ENCODE measurements around the gene SLC39A3. TPM values are rescaled to one million over a fixed set of nuclear protein-coding genes. Genes with fewer than 3 reads are reported as not detected.

SLC39A3 gene
- total and polyA plus RNA-seq, 2 experiments from 2014 or later: 36.1 to 44.3 TPM

- Histone ChIP-seq H3K4me2 (no peak overlapping the region), H3K4me3 (no peak overlapping the region), H3K36me3 (replicated peaks; ENCODE audit: insufficient read depth, low read depth) (no peaks in the 10 kb centered on the region), H2AFZ (no peak overlapping the region), H3K27me3 (peaks cover 16% of the 10 kb centered on the region), H3K79me2 (no peaks in the 10 kb centered on the region), H3K27ac (no peak overlapping the region), H3K9me2 (replicated peaks; ENCODE audit: insufficient read depth) (no peaks in the 10 kb centered on the region), H3K4me1 (ENCODE audit: insufficient read depth) (no peaks in the 10 kb centered on the region), H3K9me3 (ENCODE audit: low read depth) (no peaks in the 10 kb centered on the region), H4K20me1 (ENCODE audit: insufficient read depth, poor library complexity, severe bottlenecking) (no peaks in the 10 kb centered on the region)
- 89% methylated on average over 23 of the region's 23 CpGs for WGBS (ENCODE audit: low lambda C conversion rate, missing lambda C conversion rate)
- DNase-seq (ENCODE audit: low spot score): no peak
- TF ChIP-seq CTCF (IDR thresholded peaks at IDR 0.05; ENCODE audit: poor library complexity): no peak
- TF ChIP-seq EZH2phosphoT487 (IDR thresholded peaks at IDR 0.05; ENCODE audit: low read depth, severe bottlenecking, unreplicated experiment): no peak
- no peak for TF ChIP-seq EZH2 (IDR thresholded peaks at IDR 0.05; ENCODE audit: borderline replicate concordance)
These were observed 10.9 kb downstream of the SLC39A3 start for GRCh38 chr19:2728783-2729387.

GRCh38 chr19:2727640-2727944 lies 12.2 kb downstream of the SLC39A3 start:
- Histone ChIP-seq H3K27ac (no peak overlapping the region), H2AFZ (no peak overlapping the region)
- 72% methylated on average over 16 of the region's 16 CpGs for WGBS (ENCODE audit: low lambda C conversion rate, missing lambda C conversion rate)

GRCh38 chr19:2726904-2727639 lies 12.7 kb downstream of the SLC39A3 start:
- H3K27ac ChIP-seq: no peak overlapping the region

More at GRCh38 chr19:2727640-2727944, 12.2 kb downstream of the SLC39A3 start:
- Histone ChIP-seq H3K4me2 (no peak overlapping the region), H3K36me3 (replicated peaks; ENCODE audit: insufficient read depth, low read depth) (no peaks in the 10 kb centered on the region), H3K9me2 (replicated peaks; ENCODE audit: insufficient read depth) (no peaks in the 10 kb centered on the region), H4K20me1 (ENCODE audit: insufficient read depth, poor library complexity, severe bottlenecking) (no peaks in the 10 kb centered on the region), H3K9me3 (ENCODE audit: low read depth) (no peaks in the 10 kb centered on the region), H3K27me3 (peaks cover 20% of the 10 kb centered on the region), H3K4me1 (ENCODE audit: insufficient read depth) (no peaks in the 10 kb centered on the region), H3K79me2 (no peaks in the 10 kb centered on the region), H3K4me3 (no peak overlapping the region)
- no peak for TF ChIP-seq EZH2 (IDR thresholded peaks at IDR 0.05; ENCODE audit: borderline replicate concordance)
- TF ChIP-seq EZH2phosphoT487 (IDR thresholded peaks at IDR 0.05; ENCODE audit: low read depth, severe bottlenecking, unreplicated experiment): no peak
- TF ChIP-seq CTCF (IDR thresholded peaks at IDR 0.05; ENCODE audit: poor library complexity): no peak
- DNase-seq (ENCODE audit: low spot score): no peak

More at GRCh38 chr19:2726904-2727639, 12.7 kb downstream of the SLC39A3 start:
- H3K9me3 ChIP-seq (ENCODE audit: low read depth): no peaks in the 10 kb centered on the region
- no peaks in the 10 kb centered on the region for H3K36me3 ChIP-seq (replicated peaks; ENCODE audit: insufficient read depth, low read depth)
- H2AFZ ChIP-seq: no peak overlapping the region
- no peak overlapping the region for H3K4me2 ChIP-seq
- H4K20me1 ChIP-seq (ENCODE audit: insufficient read depth, poor library complexity, severe bottlenecking): no peaks in the 10 kb centered on the region
- TF ChIP-seq EZH2phosphoT487 (IDR thresholded peaks at IDR 0.05; ENCODE audit: low read depth, severe bottlenecking, unreplicated experiment) (no peak), EZH2 (IDR thresholded peaks at IDR 0.05; ENCODE audit: borderline replicate concordance) (no peak), CTCF (IDR thresholded peaks at IDR 0.05; ENCODE audit: poor library complexity) (no peak)
- no peak for DNase-seq (ENCODE audit: low spot score)
- 43% methylated on average over 25 of the region's 26 CpGs for WGBS (ENCODE audit: low lambda C conversion rate, missing lambda C conversion rate)
- H3K27me3 ChIP-seq: peaks cover 25% of the 10 kb centered on the region
- H3K4me3 ChIP-seq: no peak overlapping the region
- no peaks in the 10 kb centered on the region for H3K9me2 ChIP-seq (replicated peaks; ENCODE audit: insufficient read depth)
- H3K4me1 ChIP-seq (ENCODE audit: insufficient read depth): no peaks in the 10 kb centered on the region
- no peaks in the 10 kb centered on the region for H3K79me2 ChIP-seq
